Psoas muscle (tissue), 8 donors: ENCODE data around the gene BICD1. TPM values are rescaled to one million over a fixed set of nuclear protein-coding genes. Genes with fewer than 3 reads are reported as not detected.

Experiments
- ATAC-seq, 4 donors: fragments of 200-7000 bp; cut with Tn5 transposase; one replicate each; pipeline ENCODE4 v1.9.1; 2020; ENCODE audit warnings: moderate library complexity in 3 of 4, mild to moderate bottlenecking in 2 of 4
- DNase-seq, 2 donors: peaks; one replicate each; pipeline ENCODE4 v3.0.0-alpha.2; 2020
- H3K27ac ChIP-seq: fragments of 200-600 bp; one replicate; pipeline ENCODE4 v1.8.0; 2022
- H3K27me3 ChIP-seq, 3 donors: fragments of 200-600 bp in 1 of 3; one replicate each; pipeline versions ENCODE4 v1.6.1 to v1.8.0; 2013 to 2022; ENCODE audit warnings: low read length in 2 of 3, mild to moderate bottlenecking in 2 of 3, moderate library complexity in 1 of 3; ENCODE audit not compliant: insufficient read depth in 3 of 3
- H3K36me3 ChIP-seq, 2 donors: fragments of 200-600 bp in 1 of 2; one replicate each; pipeline versions ENCODE4 v1.6.1 to v1.8.0; 2013 to 2022; ENCODE audit warnings: low read depth in 1 of 2, mild to moderate bottlenecking in 1 of 2, moderate library complexity in 1 of 2; ENCODE audit not compliant: insufficient read depth in 1 of 2
- H3K4me1 ChIP-seq: fragments of 200-600 bp; one replicate; pipeline ENCODE4 v1.8.0; 2022
- H3K4me3 ChIP-seq: fragments of 200-600 bp; one replicate; pipeline ENCODE4 v1.8.0; 2022; ENCODE audit warnings: mild to moderate bottlenecking
- H3K9me3 ChIP-seq: fragments of 200-600 bp; one replicate; pipeline ENCODE4 v1.8.0; 2022
- WGBS, 3 donors: extraction: QIAGEN DNeasy Blood & Tissue Kit; methylation state at CpG; one replicate each; pipeline versions ENCODE4 v1.1.6 to v1.1.7; 2013; 5-methylcytosine and 5-hydroxymethylcytosine counted together
- intact Hi-C, 2 donors: fragments of 100-400 bp; cut with DNase I; formaldehyde crosslinking; loops; one replicate each; pipeline versions ENCODE4 v1.11.0 to v1.14.2; 2022
- polyA plus RNA-seq, 3 donors: library from polyadenylated mRNA; stranded (reverse); fragments of 200-250 nt; gene quantifications; one replicate each; pipeline ENCODE4 v1.2.3, GENCODE V29; 2013
- total RNA-seq, 4 donors: library from RNA; stranded (reverse); fragmentation: NEBNext Ultra II Directional in 2 of 4; extraction: Animal tissue kit (Norgen Biotek cat#: 25700) in 2 of 4; gene quantifications; one replicate each; pipeline versions ENCODE4 v1.2.1 to v1.2.4, GENCODE V29; 2021 to 2023
- TF ChIP-seq, protein P1 (sequence below): fragments of 200-600 bp; IDR thresholded peaks from one replicate; pipeline ENCODE4 v1.8.0; 2022; ENCODE audit warnings: antibody characterized with exemption
- donor health status: healthy with polysubstance abuse.
- donor health status: DM: no; HTN: no; CAD: no; lungs with moderate emphysema.
- donor health status: Bipolar disorder and iron deficiency.
- donor health status: healthy.
- donor health status: DM: yes; HTN: yes; CAD: no.
- donor health status: DM: no; HTN: no; CAD: no.
- donor health status: DM: no; HTN: no; CAD: no.
- donor health status: DM: yes; HTN: yes; CAD: no.

The BICD1 gene
- total and polyA plus RNA-seq, 7 donors: 0.55 to 9.8 (median 2.8) TPM

- H3K4me1 ChIP-seq: no peaks in the 10 kb centered on the region
- 95 to 99% (median 98%) methylated on average over 4 of the region's 4 CpGs for WGBS, 3 donors
- ATAC-seq (no peak), DNase-seq (no peak)
- TF ChIP-seq, protein P1, sequence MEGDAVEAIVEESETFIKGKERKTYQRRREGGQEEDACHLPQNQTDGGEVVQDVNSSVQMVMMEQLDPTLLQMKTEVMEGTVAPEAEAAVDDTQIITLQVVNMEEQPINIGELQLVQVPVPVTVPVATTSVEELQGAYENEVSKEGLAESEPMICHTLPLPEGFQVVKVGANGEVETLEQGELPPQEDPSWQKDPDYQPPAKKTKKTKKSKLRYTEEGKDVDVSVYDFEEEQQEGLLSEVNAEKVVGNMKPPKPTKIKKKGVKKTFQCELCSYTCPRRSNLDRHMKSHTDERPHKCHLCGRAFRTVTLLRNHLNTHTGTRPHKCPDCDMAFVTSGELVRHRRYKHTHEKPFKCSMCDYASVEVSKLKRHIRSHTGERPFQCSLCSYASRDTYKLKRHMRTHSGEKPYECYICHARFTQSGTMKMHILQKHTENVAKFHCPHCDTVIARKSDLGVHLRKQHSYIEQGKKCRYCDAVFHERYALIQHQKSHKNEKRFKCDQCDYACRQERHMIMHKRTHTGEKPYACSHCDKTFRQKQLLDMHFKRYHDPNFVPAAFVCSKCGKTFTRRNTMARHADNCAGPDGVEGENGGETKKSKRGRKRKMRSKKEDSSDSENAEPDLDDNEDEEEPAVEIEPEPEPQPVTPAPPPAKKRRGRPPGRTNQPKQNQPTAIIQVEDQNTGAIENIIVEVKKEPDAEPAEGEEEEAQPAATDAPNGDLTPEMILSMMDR: no peak
- peaks cover 0 to 2% (median 0%) of the 10 kb centered on the region in 3 donors for H3K27me3 ChIP-seq
- intact Hi-C loops: no loop called here
- no peak overlapping the region for H3K4me3 ChIP-seq
- no peaks in the 10 kb centered on the region for H3K36me3 ChIP-seq
- H3K9me3 ChIP-seq: no peaks in the 10 kb centered on the region
- H3K27ac ChIP-seq: no peak overlapping the region
Measured at GRCh38 chr12:32166510-32166909, 59.9 kb downstream of the BICD1 start.

DNA sequence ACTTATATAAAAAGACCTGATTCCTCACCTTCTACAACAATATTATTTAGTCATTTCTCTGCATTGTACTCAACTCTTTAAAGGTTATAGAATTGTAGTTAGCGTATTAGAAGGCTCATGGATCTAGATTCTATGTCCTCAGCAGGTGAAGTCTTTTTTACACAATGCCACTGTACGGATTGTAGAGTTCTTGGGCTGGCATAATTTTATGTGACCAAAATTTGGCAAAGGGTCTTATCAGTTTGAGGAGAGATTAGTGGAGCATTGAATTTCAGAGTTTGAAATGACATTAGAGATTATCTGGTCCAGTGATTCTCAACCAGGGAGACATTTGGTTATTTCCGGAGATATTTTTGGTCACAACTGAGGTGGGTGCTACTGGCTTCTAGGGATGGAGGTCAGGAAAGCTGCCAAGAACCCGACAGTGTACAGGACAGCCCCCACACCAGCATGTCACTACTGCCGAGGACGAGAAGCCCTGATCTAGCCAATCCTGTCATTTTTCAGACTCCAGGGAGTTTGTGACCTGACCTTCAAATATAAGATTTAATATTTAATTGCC lies 63.9 kb downstream of the BICD1 start:
- no peak overlapping the region for H3K4me3 ChIP-seq
- H3K36me3 ChIP-seq: no peaks in the 10 kb centered on the region
- intact Hi-C loops: no loop called here
- no peak overlapping the region for H3K27ac ChIP-seq
- 70 to 79% (median 72%) methylated on average over 6 of the region's 6 CpGs for WGBS, 3 donors
- TF ChIP-seq, protein P1: no peak
- DNase-seq (no peak), ATAC-seq (no peak)
- no peaks in the 10 kb centered on the region for H3K4me1 ChIP-seq
- no peaks in the 10 kb centered on the region for H3K27me3 ChIP-seq
- no peaks in the 10 kb centered on the region for H3K9me3 ChIP-seq

DNA sequence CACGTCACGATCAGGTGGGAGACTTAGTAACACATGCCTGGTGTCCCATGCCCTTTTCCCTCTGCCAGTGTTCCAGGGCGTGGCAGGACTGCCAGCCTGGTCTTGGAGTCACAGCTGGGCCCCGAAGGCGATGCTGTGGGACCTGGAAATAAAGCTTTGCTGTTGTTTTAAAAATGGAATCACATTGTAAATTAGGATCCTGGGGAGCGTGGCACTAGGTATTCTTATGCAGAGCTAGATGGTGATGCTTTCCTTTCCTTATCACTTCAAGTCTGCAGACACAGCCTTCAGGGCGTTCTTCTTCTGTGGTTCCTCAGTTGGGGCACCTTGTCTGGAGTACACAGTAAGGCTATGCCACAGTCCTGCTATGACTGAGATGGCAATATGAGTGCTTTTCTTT lies 64.6 kb downstream of the BICD1 start:
- TF ChIP-seq, protein P1: no peak
- H3K9me3 ChIP-seq: no peaks in the 10 kb centered on the region
- H3K27ac ChIP-seq: no peak overlapping the region
- no peak overlapping the region for H3K4me3 ChIP-seq
- intact Hi-C loops: no loop called here
- H3K4me1 ChIP-seq: no peaks in the 10 kb centered on the region
- no peaks in the 10 kb centered on the region for H3K27me3 ChIP-seq
- no peaks in the 10 kb centered on the region for H3K36me3 ChIP-seq
- WGBS, 3 donors: 83 to 90% (median 85%) methylated on average over 7 of the region's 7 CpGs
- DNase-seq: no peak
- no peak for ATAC-seq

DNA sequence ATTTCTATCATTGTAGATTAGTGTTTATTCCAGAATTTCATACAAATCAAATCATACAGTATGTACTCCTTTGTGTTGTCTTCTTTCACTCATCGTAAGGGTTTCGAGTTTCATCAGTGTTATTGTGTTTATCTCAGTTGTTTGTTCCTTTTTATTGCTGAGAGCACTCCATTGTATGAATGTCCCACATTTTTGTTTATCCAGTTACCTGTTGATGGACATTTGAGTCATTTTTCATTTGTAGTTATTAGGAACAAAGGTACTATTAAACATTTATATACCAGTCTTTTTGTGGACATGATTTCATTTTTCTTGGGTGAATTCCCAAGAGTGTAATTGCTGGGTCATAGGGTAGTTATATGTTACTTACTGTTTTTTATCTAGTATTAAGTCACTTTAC lies 70.0 kb downstream of the BICD1 start:
- ATAC-seq (no peak), DNase-seq (no peak)
- H3K27ac ChIP-seq: no peak overlapping the region
- H3K36me3 ChIP-seq: no peaks in the 10 kb centered on the region
- intact Hi-C loops: no loop called here
- no peaks in the 10 kb centered on the region for H3K9me3 ChIP-seq
- H3K4me1 ChIP-seq: no peaks in the 10 kb centered on the region
- 96 to 97% (median 97%) methylated on average over 2 of the region's 2 CpGs for WGBS, 3 donors
- H3K4me3 ChIP-seq: no peak overlapping the region
- TF ChIP-seq, protein P1: no peak
- H3K27me3 ChIP-seq: no peaks in the 10 kb centered on the region
